Activated CD8-positive, alpha-beta memory T cell treated with anti-CD3 and anti-CD28 coated beads, Interleukin-2, amount 50 U/mL, for 1 hour (primary cell): Measurements from ENCODE around the gene GRIN2A.

Source experiments
- DNase-seq: peaks from one replicate; pipeline ENCODE4 v3.0.0-alpha.2; 2020; ENCODE audit errors: extremely low read depth

Gene GRIN2A

GRCh38 chr16:9969580-9969979 lies 212.6 kb downstream of the GRIN2A start:
- no peak for DNase-seq

DNA sequence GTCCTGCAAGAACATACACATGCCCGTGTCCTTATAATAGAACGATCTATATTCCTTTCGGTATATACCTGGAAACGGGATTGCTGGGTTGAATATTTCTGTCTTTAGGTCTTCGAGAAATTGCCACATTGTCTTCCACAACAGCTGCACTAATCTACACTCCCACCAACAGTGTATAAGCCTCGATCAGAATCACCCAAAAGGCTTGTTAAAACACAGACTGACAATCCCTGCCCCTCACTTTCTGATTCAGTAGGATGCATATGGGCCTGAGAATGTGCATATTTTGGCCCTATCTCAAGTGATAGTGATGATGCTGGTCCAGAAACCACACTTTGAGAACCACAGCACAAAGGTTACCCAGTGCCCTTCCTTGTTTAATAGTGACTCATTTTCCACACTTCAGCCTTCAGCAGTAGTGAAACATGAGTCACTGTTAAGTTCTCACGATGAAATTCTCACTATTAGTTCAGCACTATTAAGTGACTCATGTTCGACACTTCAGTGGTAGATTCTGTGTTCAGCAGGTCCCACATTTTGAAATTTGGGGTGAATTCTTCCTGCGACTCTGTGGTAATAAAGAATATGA lies 215.6 kb downstream of the GRIN2A start:
- DNase-seq = no peak

GRCh38 chr16:9965079-9965478 lies 217.1 kb downstream of the GRIN2A start:
- DNase-seq = no peak

- no peak for DNase-seq
These were observed 217.8 kb downstream of the GRIN2A start for GRCh38 chr16:9964426-9964825.

DNA sequence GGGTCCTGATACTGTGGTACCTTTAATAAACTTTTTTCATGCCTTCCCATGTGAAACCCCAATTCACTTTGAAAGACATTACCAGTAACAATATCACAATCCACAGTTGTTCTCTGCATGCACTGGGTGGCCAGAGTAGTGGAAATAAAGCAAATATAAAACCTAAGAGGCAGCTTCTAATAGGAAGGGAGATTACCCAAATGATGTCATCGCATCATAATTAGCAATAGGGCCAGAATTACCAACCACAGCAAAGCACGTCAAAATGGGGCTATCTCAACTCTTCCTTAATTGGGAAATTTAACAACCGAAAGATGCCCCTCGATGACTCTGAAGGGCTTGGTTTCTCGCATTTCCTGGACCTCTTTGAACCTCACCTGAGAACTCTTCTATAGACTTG lies 224.8 kb downstream of the GRIN2A start:
- DNase-seq = no peak

GRCh38 chr16:9957002-9957401 lies 225.2 kb downstream of the GRIN2A start:
- no peak for DNase-seq

DNA sequence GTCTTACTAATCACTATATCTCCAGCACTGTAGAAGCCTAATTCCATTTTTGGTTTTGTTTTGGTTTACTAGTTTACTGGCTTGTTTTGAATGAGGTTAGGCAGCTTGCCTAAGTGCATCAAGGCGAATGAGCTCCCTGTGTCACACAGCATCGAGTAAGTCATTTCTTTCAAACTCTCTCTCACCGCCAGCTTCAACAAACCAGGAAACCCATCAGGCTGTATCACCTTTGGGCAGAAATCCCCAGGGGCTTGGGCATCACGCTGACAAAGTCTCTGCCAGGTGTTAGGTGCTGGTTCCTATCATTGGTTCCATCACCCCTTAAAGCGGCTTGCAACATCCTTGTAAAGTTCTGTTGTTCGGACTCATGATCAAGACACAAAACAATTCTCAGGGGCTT lies 226.6 kb downstream of the GRIN2A start:
- no peak for DNase-seq

DNA sequence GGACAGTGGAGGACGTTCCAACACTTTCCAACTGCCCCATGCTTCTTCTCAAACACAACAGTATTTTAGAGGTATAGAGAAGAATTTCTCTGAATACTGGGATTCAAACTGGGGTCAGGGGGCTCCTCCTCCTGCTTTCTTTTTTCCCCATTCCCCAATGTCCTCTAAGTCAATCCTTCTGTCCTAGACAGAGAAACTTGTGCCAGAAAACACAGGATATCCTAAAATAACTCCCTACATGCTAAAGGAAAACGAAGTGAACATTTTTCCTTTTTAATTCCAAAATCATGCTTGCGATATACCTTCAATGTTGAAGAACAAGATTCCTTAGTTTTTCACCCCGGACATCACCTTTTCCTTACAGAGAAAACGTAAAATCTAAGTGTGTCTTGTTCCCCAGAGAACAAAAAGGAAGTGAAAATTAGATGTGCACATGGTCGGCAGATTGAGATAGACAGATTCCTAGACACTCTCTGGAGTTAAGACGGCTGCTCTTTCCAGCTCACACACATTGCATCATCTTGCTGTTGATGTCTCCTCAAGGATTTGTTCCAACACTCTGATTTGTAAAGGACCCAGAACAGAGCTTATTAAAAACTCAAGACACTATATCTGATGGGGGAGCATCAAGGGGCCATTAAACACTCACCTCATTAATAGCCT lies 228.2 kb downstream of the GRIN2A start:
- no peak for DNase-seq

- DNase-seq = no peak
These were observed 231.6 kb downstream of the GRIN2A start for GRCh38 chr16:9950658-9951057.

GRCh38 chr16:9949396-9949795 lies 232.8 kb downstream of the GRIN2A start:
- no peak for DNase-seq

- DNase-seq = no peak
These were observed 233.3 kb downstream of the GRIN2A start for GRCh38 chr16:9948933-9949332.

GRCh38 chr16:9946022-9946720 lies 236.1 kb downstream of the GRIN2A start:
- no peak for DNase-seq

DNA sequence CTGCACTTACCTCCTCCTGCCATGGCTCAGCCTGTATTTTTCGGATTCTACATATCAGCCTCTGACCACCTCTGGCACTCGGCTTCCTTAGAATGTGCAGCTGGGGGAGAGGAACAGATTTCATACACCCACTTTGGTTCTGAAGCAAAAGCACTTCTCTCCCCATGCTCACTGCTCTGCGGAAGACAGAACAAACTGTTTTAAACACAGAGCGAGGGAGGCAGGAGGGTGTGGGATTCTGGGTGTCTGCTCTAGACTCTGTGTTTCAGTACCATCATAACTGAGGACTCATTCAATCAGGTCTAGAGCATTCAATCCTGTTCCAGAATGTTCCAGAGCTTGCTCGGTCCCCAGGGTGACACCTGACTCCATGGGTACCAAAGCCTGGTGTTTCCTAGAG lies 239.1 kb downstream of the GRIN2A start:
- no peak for DNase-seq

DNA sequence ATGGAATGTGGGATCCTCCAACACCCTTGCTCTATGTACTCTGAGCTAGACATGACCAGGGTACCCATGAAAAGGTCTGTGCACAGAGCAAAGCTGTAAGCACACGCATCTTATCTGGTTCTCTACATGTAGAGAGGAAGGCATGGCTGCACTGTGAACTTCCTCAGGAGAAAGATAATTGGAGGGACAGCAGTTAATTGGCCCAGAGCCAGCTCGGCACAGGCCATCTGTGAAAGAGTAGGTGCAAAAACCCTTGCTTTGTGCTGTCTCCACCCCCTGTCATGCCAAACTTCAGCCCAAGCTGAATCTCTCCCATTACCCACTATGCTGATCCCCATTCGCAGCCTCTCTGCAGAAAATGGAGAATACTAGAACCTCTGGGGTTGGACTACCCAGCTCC lies 241.0 kb downstream of the GRIN2A start:
- no peak for DNase-seq

GRCh38 chr16:9934723-9935508 lies 247.3 kb downstream of the GRIN2A start:
- DNase-seq = no peak

DNA sequence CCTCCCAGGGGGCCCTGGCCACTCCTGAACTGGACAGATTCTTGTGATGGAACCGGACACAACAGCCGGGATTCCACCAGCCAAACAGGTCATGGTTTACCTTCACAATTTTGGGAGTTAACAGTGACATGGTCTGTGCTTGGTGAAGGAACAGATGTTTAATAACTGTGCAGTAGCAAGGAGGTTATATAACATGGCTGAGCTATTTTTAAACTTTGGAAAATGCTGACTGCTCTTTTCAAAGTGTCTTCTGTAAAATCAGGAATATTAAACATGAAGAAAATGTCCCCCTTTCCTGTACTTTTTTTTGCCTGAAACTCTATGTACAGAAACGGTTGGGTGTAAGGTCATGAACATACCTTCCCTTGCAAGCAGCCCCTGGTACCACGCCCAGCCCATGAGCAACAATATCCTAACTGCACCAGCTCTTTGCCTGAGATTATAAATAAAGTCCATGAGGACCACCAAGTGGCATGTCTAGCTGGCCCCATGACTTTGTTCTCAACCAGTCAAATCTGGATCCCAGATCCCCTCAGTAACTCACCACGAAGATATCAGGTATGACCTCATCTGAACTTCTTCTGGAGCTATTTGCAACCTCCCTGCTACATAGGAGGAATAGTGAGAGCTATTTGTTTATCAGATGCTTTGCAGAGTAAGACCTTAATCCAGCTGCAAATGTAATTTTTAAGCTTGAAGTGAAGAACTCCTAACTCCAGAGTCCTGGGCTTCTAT lies 249.1 kb downstream of the GRIN2A start:
- no peak for DNase-seq

DNA sequence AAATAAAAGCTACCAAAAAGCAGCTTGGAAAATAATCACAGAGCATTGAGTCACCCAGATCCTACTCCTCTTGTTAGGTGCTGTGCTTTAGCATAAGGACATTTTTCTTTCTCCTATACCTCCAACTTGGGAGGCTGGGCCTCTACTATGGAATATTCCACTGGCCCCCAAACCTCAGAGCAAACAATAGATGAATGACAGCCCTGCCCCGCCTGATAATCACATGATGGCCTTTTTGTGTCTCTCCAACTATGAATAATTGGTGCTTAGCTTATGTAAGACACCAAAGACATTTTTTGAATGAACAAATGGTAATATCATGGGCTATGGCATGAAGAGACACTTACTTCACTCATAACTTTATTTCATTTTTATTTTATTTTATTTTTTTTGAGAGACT lies 250.2 kb downstream of the GRIN2A start:
- no peak for DNase-seq

GRCh38 chr16:9929836-9930235 lies 252.4 kb downstream of the GRIN2A start:
- no peak for DNase-seq

DNA sequence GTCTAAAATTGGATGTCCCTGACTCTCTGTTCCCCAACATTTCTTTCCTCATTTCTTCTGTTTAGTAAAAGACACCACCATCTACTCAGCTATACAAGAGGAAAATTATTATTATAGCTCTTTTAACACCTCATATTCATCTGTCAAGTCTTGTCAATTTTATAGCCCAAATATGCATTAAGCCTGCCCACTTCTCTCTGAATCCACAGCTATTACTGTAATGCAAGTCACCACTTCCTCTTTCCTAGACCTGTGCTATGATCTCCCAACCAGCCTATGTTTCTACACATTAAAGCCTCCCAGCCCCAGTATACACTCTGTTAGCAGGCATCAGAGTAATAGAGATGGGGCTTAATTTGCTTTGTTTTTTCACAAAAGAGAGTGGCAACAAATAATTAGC lies 252.9 kb downstream of the GRIN2A start:
- no peak for DNase-seq

DNA sequence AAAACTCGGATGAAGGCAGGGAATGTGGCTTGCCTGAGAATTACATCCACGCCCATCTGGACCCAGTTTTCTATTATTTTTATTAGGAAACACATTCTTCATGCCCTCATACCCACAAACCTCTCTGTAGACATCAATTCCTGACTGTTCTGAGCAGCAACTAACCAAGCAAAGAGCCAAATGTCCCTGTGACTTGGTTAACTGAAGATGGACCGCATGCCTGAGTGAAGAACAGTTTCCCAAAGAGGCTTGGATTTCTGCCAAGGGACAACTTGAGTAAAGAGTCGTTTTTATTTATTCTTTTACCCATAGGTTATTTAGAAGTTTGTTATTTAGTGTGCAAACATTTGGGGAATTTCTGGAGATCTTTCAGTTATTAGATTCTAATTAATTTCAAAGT lies 259.8 kb downstream of the GRIN2A start:
- DNase-seq = no peak

- no peak for DNase-seq
These were observed 260.2 kb downstream of the GRIN2A start for GRCh38 chr16:9921997-9922396.

- DNase-seq = no peak
These were observed 262.8 kb downstream of the GRIN2A start for GRCh38 chr16:9919460-9919859.
